ENCODE measurements around the gene CCDC91.
"Not testable (repeated sequence)": the region's sequence is repeated elsewhere in the genome, so short reads cannot be mapped to it uniquely, and the experiment has no call there.

CCDC91 gene

DNA sequence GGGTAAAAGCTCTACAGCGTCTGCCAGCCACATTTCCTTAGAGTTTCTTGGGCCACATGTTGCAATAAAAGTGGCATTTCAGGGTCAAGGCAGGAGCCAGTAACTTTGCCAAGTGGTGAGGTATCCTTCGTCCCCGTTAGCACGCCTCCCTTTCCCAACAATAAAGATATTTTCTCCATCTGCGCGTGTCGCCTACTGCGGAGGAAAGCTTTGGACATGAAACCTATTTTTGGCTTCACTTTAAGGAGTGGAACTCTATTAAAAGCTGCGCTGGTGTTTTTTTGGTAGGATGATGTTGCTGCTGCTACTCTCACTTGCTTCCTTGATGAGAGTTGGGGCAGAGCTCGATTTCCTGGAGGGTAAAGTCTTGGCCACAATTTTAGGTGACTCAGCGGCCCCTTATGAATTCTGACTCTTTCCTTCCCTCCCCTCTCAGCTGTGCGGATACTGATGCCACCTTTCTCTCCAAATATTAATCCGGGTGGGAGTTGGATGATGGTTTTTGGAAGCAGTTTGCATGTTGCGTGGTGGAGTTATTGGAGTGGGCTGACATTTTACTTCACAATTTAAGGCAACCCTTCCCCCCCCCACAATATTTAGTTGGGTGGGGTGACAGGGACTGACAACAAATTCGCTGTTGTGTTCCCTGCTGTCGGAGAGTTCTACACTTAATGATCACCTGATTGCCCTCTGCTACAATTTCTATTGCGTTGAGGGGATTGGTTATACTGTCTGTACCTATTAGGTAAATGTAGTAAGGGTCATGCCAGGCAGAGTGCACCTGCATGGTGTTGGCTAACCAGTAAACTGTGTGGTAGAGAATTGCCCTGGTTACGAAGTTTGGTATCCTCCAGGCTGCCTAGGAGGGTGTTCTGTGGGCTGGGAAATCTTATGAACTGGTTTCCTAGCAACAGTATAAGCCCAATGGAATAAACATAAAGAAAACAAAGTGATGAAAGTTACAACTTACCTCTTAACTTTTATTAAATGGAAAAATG, 1.1 kb downstream of the CCDC91 start:
- DNase-seq (ENCODE audit: low read depth): no peak
- H3K4me3 ChIP-seq (ENCODE audit: low read depth, low read length): peak overlapping the region; percentile 87
- TF ChIP-seq CTCF (IDR thresholded peaks at IDR 0.05; ENCODE audit: control insufficient read depth, extremely low read depth, insufficient read depth): no peak

- TF ChIP-seq CTCF (IDR thresholded peaks at IDR 0.05; ENCODE audit: control insufficient read depth, extremely low read depth, insufficient read depth): no peak
- H3K4me3 ChIP-seq (ENCODE audit: low read depth, low read length): no peak overlapping the region
Observed at GRCh38 chr12:28192125-28192524, 1.9 kb downstream of the CCDC91 start.

DNA sequence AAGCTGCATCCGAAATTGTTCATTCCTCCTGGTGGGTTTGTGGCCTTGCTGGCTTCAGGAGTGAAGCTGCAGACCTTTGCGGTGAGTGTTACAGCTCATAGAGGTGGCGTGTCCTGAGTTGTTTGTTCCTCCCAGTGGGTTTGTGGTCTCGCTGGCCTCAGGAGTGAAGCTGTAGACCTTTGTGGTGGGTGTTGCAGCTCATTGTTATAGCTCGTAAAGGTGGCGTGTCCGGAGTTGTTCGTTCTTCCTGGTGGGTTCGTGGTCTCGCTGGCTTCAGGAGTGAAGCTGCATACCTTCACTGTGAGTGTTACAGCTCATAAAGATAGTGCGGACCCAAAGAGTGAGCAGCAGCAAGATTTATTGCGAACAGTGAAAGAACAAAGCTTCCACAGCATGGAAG, 4.4 kb downstream of the CCDC91 start:
- H3K4me3 ChIP-seq (ENCODE audit: low read depth, low read length); DNase-seq (ENCODE audit: low read depth): not testable (repeated sequence)

More at GRCh38 chr12:28192125-28192524, 1.9 kb downstream of the CCDC91 start:
- DNase-seq (ENCODE audit: low read depth): no peak

DNA sequence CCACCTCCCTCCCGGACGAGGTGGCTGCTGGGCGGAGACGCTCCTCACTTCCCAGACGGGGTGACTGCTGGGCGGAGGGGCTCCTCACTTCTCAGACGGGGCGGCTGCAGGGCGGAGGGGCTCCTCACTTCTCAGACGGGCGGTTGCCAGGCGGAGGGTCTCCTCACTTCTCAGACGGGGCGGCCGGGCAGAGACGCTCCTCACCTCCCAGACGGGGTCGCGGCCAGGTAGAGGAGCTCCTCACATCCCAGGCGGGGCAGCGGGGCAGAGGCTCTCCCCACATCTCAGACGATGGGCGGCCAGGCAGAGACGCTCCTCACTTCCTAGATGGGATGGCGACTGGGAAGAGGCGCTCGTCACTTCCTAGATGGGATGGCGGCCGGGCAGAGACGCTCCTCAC, 10.9 kb downstream of the CCDC91 start:
- not testable (repeated sequence) for DNase-seq (ENCODE audit: low read depth); H3K4me3 ChIP-seq (ENCODE audit: low read depth, low read length)

GRCh38 chr12:28202374-28203130, 12.3 kb downstream of the CCDC91 start:
- DNase-seq (ENCODE audit: low read depth): peak; percentile 56
- H3K4me3 ChIP-seq (ENCODE audit: low read depth, low read length): no peak overlapping the region
- no peak for TF ChIP-seq CTCF (IDR thresholded peaks at IDR 0.05; ENCODE audit: control insufficient read depth, extremely low read depth, insufficient read depth)

DNA sequence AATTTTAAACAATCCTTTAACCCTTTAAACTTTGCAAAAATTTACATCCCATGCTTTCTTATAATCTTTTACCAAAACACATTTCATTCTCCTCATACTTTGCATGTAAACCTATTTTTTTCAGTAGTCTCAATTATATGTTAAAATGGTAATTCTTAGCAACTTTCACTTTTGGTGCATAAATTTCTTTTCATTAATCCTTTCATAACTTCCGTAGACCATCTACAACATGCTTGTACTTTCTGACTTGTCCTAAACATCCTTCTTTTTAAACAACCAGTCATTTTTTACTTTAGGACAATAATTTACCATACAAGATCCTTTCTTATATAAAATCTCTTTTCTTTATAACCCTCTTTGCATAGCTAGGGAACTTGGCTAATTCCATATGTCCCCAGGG, 19.5 kb downstream of the CCDC91 start:
- no peak for DNase-seq (ENCODE audit: low read depth)
- no peak for TF ChIP-seq CTCF (IDR thresholded peaks at IDR 0.05; ENCODE audit: control insufficient read depth, extremely low read depth, insufficient read depth)
- no peak overlapping the region for H3K4me3 ChIP-seq (ENCODE audit: low read depth, low read length)

- no peak for DNase-seq (ENCODE audit: low read depth)
- TF ChIP-seq CTCF (IDR thresholded peaks at IDR 0.05; ENCODE audit: control insufficient read depth, extremely low read depth, insufficient read depth): no peak
- H3K4me3 ChIP-seq (ENCODE audit: low read depth, low read length): no peak overlapping the region
Observed at GRCh38 chr12:28212182-28212581, 21.9 kb downstream of the CCDC91 start.
